ENCODE data around the gene SPDYE2.
"Not testable (repeated sequence)": the region's sequence is repeated elsewhere in the genome, so short reads cannot be mapped to it uniquely, and the experiment has no call there.

DNA sequence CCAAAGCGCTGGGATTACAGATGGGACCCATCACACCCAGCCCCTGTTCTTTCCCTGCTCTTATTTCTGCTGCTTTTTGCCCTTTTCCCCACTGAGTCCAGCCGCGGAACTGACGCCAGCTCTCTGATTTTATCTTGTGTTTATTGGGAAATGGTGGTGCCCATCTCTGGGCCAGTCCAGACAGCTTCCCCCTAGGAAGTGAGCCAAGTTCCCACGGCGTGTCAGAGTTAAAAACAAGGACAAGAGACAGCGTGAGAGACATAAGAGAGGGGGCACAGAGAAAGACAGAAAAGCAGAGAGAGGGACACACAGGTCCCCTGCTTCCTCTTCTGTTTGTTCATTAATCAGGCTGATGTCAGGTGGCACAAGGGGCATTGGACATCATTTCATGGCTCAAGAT, 19.4 kb upstream of the SPDYE2 start:
- TF ChIP-seq, protein P1, sequence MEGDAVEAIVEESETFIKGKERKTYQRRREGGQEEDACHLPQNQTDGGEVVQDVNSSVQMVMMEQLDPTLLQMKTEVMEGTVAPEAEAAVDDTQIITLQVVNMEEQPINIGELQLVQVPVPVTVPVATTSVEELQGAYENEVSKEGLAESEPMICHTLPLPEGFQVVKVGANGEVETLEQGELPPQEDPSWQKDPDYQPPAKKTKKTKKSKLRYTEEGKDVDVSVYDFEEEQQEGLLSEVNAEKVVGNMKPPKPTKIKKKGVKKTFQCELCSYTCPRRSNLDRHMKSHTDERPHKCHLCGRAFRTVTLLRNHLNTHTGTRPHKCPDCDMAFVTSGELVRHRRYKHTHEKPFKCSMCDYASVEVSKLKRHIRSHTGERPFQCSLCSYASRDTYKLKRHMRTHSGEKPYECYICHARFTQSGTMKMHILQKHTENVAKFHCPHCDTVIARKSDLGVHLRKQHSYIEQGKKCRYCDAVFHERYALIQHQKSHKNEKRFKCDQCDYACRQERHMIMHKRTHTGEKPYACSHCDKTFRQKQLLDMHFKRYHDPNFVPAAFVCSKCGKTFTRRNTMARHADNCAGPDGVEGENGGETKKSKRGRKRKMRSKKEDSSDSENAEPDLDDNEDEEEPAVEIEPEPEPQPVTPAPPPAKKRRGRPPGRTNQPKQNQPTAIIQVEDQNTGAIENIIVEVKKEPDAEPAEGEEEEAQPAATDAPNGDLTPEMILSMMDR (IDR thresholded peaks at IDR 0.05): not testable (repeated sequence)
- not testable (repeated sequence) for TF ChIP-seq POLR2A, POLR2AphosphoS5 (IDR thresholded peaks at IDR 0.05)
